SIG-M5 (cell line): ENCODE results near the gene YAF2.
"Not testable (repeated sequence)": the region's sequence is repeated elsewhere in the genome, so short reads cannot be mapped to it uniquely, and the experiment has no call there.

Experiments used
- DNase-seq: peaks from one replicate; lab custom pipeline; 2025; lab: John Stamatoyannopoulos, UW

Gene YAF2

DNA sequence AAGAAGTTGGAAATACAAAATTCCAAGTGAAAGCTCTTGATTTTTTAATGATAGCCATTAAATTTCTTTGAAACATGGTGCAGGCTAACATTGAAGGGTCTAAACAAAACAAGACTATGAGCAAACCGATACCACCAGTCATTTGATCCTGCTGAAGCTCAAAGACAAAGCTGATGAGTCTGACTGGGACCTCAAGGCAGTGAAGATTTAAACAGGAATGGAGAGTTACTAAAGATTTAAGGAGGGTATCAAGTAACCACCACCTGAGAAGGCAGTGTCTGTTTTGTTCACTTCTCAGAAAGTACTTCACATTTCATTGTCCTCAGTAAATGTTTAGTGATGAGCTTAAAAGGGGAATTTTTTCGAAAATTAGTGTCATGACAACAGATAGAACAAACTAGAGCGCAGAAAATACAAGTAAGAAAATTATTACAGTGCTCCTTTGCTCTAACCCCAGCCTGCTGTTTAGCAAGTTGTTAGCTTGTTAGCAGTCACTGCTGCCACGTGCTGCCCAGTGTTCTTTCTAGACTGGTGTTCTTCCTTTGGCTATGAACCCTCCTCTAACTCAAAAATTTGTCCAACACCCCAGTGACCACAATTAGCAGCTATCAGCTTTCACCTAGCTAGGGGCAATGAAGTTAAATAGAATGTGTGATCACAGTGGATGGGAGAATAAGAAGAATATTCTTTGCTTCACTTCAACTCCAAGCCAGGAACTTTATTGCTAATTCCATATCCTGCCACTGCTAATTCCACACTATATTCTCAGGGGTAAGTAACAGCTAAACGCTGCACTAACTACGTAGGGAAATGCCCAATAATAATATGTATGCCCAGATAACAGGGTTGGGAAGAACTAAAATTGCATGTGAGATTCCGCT, 41.1 kb downstream of the YAF2 start:
- no peak for DNase-seq

DNA sequence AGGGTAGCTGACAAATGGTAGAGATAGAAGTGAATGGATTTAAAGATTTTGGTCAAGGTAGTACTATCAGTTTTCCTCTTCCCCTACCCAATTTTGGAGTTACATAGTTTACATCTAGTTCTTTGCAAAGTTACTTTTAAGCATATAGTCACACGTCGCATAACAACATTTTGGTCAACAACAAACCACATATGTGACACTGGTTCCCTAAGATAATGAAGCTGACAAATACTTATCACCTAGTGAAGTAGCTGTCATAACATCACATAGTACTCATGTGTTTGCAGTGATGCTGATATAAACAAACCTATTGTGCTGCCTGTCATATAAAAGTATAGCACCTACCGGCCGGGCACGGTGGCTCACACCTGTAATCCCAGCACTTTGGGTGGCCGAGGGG, 45.4 kb downstream of the YAF2 start:
- no peak for DNase-seq

- DNase-seq, result no peak
Observed at GRCh38 chr12:42192258-42192657, 45.8 kb downstream of the YAF2 start.

- DNase-seq, result no peak
Observed at GRCh38 chr12:42190376-42190775, 47.7 kb downstream of the YAF2 start.

GRCh38 chr12:42188275-42188674, 49.8 kb downstream of the YAF2 start:
- not testable (repeated sequence) for DNase-seq

DNA sequence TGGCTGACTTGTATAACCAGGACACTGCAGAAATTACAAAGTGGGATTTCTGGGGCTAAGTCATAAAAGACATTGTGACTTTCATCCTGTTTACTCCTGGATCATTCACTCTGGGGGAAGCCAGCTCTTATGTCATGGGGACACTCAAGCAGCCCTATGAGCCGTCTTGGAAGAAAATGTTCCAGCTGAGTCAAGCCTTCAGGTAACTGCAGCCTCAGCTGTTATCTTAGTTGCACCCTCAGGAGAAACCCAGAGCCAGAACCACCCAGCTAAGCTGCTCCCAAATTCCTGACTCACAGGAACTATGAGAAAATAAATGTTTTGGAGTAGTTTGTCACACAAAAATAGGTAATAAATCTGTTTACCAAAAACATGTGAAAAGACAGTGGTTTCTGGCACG, 50.2 kb downstream of the YAF2 start:
- no peak for DNase-seq

GRCh38 chr12:42186793-42187192, 51.3 kb downstream of the YAF2 start:
- DNase-seq, result no peak

DNA sequence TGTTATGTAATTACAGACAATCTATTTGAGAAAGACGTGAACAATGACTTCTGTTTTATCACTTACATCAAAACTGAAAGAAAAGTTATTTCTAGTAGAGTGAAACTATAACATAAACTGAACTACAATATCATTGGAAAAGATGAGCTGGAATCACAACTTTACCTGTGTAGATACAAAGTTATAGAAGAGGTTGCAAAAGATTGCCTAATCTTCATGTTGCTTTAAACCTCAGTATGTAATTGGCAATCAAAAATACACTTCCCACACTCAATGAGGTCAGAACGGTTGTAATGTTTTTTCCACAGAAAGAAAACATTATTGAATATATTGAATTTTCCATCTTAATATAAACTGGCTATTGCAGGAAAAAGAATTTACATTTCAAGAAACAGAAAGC, 55.7 kb downstream of the YAF2 start:
- no peak for DNase-seq

- peak; percentile 61 for DNase-seq
Observed at GRCh38 chr12:42180990-42181596, 57.0 kb downstream of the YAF2 start.

- DNase-seq, result no peak
Observed at GRCh38 chr12:42178101-42178500, 59.9 kb downstream of the YAF2 start.

DNA sequence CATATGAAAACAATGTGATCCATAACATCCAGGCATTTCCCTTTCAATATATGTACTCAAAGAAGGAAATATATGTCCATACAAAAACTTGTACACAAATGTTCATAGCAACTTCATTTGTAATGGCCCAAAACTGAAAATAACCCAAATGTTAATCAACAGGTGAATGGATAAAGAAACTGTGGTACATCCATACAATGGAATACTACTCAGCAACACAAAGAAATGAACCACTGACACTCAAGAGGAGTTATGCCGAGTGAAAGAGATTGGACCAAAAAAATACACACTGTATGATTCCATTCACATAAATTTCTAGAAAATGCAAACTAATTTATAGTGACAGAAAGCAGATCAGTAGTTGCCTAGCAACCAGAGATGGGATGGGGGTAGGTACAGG, 63.1 kb downstream of the YAF2 start:
- DNase-seq, result no peak

DNA sequence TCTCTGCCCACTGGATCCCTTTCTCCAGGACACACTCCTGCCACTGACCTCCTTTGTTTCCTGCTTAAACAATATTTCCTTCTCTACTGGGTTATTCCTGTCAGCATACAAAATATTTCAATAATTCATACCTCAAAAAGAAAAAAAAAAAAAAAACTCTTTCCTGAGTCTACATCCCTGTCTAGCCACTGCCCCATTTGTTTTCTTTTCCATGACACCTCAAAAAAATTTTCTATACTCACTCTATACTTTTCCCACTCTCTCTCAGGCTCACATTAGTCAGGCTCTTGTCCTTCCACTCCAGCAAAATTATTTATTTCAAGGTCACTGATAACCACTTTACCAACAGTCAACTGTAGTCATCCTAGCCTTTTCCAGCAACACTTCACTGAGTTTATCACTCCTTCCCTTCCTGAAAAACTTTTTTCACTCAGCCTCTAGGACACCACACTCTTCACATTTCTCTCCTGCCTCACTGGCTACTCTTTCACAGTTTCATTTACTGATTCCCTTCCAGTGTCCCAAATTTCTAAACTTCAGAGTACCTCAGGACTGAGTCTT, 64.0 kb downstream of the YAF2 start:
- no peak for DNase-seq

DNA sequence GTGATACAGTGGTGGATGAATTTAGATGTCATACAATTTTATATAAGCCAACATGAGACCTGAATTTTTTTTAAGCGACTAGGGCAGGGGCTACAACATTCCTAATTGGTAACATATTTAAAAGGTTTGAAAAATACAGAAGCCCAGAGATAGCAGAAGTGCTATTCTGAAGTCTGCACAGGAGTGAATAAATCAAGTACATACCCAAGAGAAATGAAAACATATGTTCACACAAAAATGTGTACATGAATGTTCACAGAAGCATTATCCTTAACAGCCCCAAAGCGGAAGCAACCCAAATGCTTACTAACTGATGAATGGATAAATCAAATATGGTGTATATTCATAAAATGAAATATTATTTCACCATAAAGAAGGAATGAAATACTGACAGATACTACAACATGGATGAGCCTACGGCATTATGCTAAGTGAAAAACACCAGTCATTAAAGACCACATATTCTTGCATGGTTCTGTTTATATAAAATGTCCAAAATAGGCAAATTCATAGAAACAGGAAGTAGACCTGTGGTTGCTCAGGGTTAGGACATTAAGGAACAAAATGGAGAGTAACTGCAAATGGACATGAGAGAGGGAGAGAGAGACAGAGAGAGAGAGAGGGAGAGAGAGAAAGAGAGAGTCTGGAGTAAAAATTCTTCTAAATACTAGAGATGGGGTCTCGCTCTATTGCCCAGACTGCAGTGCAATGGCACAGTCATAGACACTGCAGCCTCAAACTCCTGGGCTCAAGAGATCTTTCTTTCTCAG, 65.4 kb downstream of the YAF2 start:
- no peak for DNase-seq

- DNase-seq, result no peak
Observed at GRCh38 chr12:42167711-42168110, 70.3 kb downstream of the YAF2 start.

DNA sequence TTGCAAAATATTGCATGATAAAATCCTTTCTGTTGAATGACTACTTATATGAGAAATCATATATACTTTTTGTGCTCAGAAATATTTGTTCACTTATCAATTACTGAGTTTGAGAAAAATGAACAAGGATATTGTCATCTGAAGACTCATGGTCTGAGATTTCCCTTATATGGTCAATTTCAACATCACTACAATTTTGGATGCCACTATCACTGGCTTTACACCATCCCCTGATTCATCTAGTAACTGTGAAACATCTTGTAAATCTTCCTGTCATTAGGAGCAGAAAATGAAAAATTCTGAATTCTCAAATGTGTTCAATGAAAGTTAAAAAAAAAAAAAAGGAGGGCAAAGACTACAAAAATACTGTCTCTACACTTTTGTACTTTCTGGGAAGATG, 71.5 kb downstream of the YAF2 start:
- no peak for DNase-seq

GRCh38 chr12:42163913-42164312, 74.1 kb downstream of the YAF2 start:
- no peak for DNase-seq

- no peak for DNase-seq
Observed at GRCh38 chr12:42162965-42163364, 75.1 kb downstream of the YAF2 start.

GRCh38 chr12:42162193-42162592, 75.9 kb downstream of the YAF2 start:
- no peak for DNase-seq

GRCh38 chr12:42161529-42161928, 76.5 kb downstream of the YAF2 start:
- no peak for DNase-seq

DNA sequence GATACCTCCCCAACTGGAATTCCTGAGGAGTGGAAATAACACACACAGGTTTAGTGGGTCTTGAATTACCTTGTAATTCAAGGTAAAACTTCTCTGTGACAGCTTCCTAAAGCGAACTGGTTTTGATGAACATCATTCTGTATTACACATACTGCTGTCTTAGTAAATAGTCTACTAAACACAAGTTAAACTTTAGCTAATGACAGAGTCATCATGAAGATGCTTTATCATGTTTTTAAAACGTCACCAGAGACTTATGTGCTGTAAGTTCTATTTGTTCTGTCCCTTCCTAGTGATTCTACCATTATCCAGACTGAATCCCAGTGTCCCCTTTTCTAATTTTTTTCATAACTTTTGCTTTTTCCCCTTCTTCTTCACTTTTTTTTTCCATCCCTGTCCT, 81.8 kb downstream of the YAF2 start:
- no peak for DNase-seq

- no peak for DNase-seq
Observed at GRCh38 chr12:42145552-42146215, 92.4 kb downstream of the YAF2 start.

DNA sequence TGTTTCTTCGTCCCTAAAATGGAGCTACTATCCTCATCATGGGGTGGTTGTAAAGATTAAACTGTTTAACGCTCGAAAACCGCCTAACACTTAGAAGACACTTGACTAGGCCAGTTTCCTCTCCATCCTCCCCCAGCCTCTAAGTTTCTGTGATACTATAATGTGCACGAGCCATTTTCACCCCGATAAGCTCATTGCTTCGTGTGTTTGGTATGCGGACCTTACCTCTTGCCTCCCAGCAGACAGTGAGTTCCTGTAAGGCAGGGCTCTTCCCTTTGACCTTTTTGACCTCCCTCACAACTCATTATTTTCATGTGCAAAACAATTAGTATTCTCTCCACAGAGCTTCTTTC, 92.9 kb downstream of the YAF2 start:
- no peak for DNase-seq
